HepG2 (cell line): ENCODE measurements around the gene ARHGEF40. TPM values are rescaled to one million over a fixed set of nuclear protein-coding genes. Genes with fewer than 3 reads are reported as not detected.

Experiments used
- ATF7-NPFF ChIP-seq: sonication (generic); formaldehyde crosslinking; IDR thresholded peaks from 2 replicates; pipeline ENCODE4 v1.8.1; 2023; ENCODE audit warnings: mild to moderate bottlenecking, low read depth, missing genetic modification reagents, moderate library complexity
- ESRRA ChIP-seq: sonication (generic); formaldehyde crosslinking; IDR thresholded peaks from 2 replicates; pipeline ENCODE4 v1.5.1; 2020; ENCODE audit warnings: mild to moderate bottlenecking, low read depth, missing genetic modification reagents
- FOXO1 ChIP-seq: sonication (generic); formaldehyde crosslinking; IDR thresholded peaks from 2 replicates; pipeline ENCODE4 v1.4.0; 2020; ENCODE audit warnings: missing genetic modification reagents
- HOXA3 ChIP-seq: sonication (generic); formaldehyde crosslinking; IDR thresholded peaks from 2 replicates; pipeline ENCODE4 v1.5.0; 2020; ENCODE audit warnings: missing genetic modification reagents
- KAT8 ChIP-seq: IDR thresholded peaks from 2 replicates; pipeline ENCODE4 v1.6.1; 2016; ENCODE audit warnings: missing genetic modification reagents, missing compliant biosample characterization
- KDM5A ChIP-seq: fragments of 200-600 bp; sonication (generic); IDR thresholded peaks from 2 replicates; pipeline ENCODE4 v1.7.0; 2018; ENCODE audit warnings: antibody characterized with exemption, mild to moderate bottlenecking, low read length, borderline replicate concordance
- POLR2AphosphoS5 ChIP-seq: IDR thresholded peaks from 2 replicates; pipeline ENCODE4 v1.6.1; 2012; ENCODE audit warnings: low read depth, low read length
- STAG1 ChIP-seq: sonication (generic); formaldehyde crosslinking; IDR thresholded peaks from 2 replicates; pipeline ENCODE4 v1.4.0; 2020; ENCODE audit warnings: missing genetic modification reagents
- TAF15 ChIP-seq: fragments of 200-400 bp; formaldehyde crosslinking; IDR thresholded peaks from one replicate; pipeline ENCODE4 v1.6.1; 2018; ENCODE audit warnings: mild to moderate bottlenecking, low read depth, low read length; ENCODE audit not compliant: poor library complexity, severe bottlenecking
- TMF1 ChIP-seq: sonication (generic); formaldehyde crosslinking; IDR thresholded peaks from 2 replicates; pipeline ENCODE4 v1.8.1; 2022; ENCODE audit warnings: low read depth, missing genetic modification reagents
- ZKSCAN1 ChIP-seq: fragments of 150-350 bp; IDR thresholded peaks from 2 replicates; pipeline ENCODE4 v1.6.1; 2014; ENCODE audit warnings: low read length
- ZNF30 ChIP-seq: sonication (generic); formaldehyde crosslinking; IDR thresholded peaks from 2 replicates; pipeline ENCODE4 v1.5.0; 2020; ENCODE audit warnings: mild to moderate bottlenecking, missing genetic modification reagents
- ZNF501 ChIP-seq: sonication (generic); formaldehyde crosslinking; IDR thresholded peaks from 2 replicates; pipeline ENCODE4 v1.5.1; 2020; ENCODE audit warnings: mild to moderate bottlenecking, moderate library complexity, missing genetic modification reagents
- ZNF788 ChIP-seq: sonication (generic); formaldehyde crosslinking; IDR thresholded peaks from 2 replicates; pipeline ENCODE4 v1.5.0; 2020; ENCODE audit warnings: mild to moderate bottlenecking, missing genetic modification reagents, borderline replicate concordance
- ZNF850 ChIP-seq: sonication (generic); formaldehyde crosslinking; conservative IDR thresholded peaks from 2 replicates; pipeline ENCODE4 v1.9.0; 2021; ENCODE audit warnings: mild to moderate bottlenecking, missing genetic modification reagents
- polyA plus RNA-seq, 8 experiments: library from polyadenylated mRNA; depleted of rRNA in 3 of 8; stranded (reverse) in 7 of 8; unstranded in 1 of 8; fragments of >200 nt; fragmentation: Illumina TruSeq in 4 of 8; extraction: Trizol in 4 of 8; gene quantifications; 2 replicates each; pipeline versions ENCODE4 v1.2.1 to v1.2.3, GENCODE V29; 2011 to 2016; ENCODE audit warnings: low read depth in 4 of 8, missing spikeins in 1 of 8, mixed read lengths in 1 of 8; ENCODE audit not compliant: insufficient read depth in 1 of 8
- total RNA-seq, 5 experiments: library from RNA; depleted of rRNA; stranded (reverse); fragments of >200 nt; fragmentation: Illumina TruSeq; extraction: Trizol; gene quantifications; 2 replicates each; pipeline ENCODE4 v1.2.3, GENCODE V29; 2016; ENCODE audit warnings: low read depth in 1 of 5
- TF ChIP-seq, protein P1 (sequence below): sonication (generic); formaldehyde crosslinking; IDR thresholded peaks from 2 replicates; pipeline ENCODE4 v1.5.0; 2020; ENCODE audit warnings: mild to moderate bottlenecking, missing genetic modification reagents, borderline replicate concordance
- TF ChIP-seq, protein P2 (sequence below): sonication (generic); formaldehyde crosslinking; IDR thresholded peaks from 2 replicates; pipeline ENCODE4 v1.5.1; 2020; ENCODE audit warnings: mild to moderate bottlenecking, missing genetic modification reagents
- TF ChIP-seq, protein P3 (sequence below): sonication (generic); formaldehyde crosslinking; IDR thresholded peaks from 2 replicates; pipeline ENCODE4 v1.8.0; 2022; ENCODE audit warnings: missing genetic modification reagents, low read depth, mild to moderate bottlenecking, borderline replicate concordance
- TF ChIP-seq, protein P4 (sequence below): sonication (generic); formaldehyde crosslinking; IDR thresholded peaks from 2 replicates; pipeline ENCODE4 v1.4.0; 2020; ENCODE audit warnings: missing genetic modification reagents

Gene ARHGEF40
- total and polyA plus RNA-seq, 2 of the 13 experiments (the other 11 are each of a cell fraction or from before 2014, with no cell fraction given): 28.1 to 78.1 TPM

DNA sequence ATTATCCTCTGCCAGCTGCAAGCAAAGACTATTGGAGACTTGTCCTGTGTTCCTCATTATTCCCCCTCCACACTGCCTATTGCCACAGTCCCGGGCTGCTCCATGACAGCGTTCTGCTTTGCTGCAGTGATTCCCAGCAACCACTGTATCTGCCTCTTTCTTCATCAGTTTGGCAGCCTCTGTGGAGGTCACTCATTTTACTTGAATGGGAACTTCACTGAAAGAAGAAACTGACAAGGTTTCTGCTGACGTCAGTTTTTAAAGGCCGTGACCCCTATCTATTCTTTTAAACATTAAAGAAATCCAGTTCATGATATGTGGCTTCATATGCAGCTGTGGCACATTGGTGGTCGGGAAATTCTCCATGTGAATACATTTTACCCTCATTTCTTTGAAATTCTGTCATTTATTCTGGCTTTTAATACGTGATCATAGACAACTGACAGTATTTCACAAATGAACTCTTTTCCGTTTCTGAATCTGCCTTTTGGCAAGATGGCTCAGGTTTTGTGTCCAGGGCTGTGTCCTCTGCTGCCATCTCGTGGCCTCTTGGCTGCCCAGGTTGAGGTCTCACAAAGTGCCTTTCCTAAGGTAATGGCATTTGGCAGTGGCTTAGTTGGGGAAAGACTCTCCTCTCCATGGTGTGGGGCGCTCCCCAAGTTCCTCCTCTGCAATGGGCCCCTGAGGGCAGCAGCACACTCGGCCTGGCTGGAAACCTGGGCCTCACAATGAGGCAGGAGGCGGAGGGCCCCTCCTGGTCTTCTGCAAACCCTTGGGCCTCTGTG is 36.6 kb downstream of the ARHGEF40 start (continued):
- TF ChIP-seq FOXO1 (peak; percentile 46; the same call in 1 of the 2 replicates), ZNF501 (CRISPR knock-in tag) (peak; percentile 91), ZNF30 (peak; percentile 40; the same call in 1 of the 2 replicates), ATF7-NPFF (0 out of 2 replicates have a peak, but pooled peaks have one; percentile 11), KAT8 (CRISPR knock-in tag) (peak; percentile 75; the same call in 1 of the 2 replicates), POLR2AphosphoS5 (peak; percentile 32; the same call in 1 of the 2 replicates), ZNF850 (0 out of 2 replicates have a peak, but pooled peaks have one; percentile 54), TMF1 (no peak), TAF15 (no peak), KDM5A (0 out of 2 replicates have a peak, but pooled peaks have one; percentile 23), ZKSCAN1 (no peak), HOXA3 (peak; percentile 52), STAG1 (CRISPR knock-in tag) (peak; percentile 91), ESRRA (CRISPR knock-in tag) (no peak; the same call in 1 of the 2 replicates), ZNF788 (CRISPR knock-in tag) (peak; percentile 52; the same call in 1 of the 2 replicates)
- TF ChIP-seq, protein P1, sequence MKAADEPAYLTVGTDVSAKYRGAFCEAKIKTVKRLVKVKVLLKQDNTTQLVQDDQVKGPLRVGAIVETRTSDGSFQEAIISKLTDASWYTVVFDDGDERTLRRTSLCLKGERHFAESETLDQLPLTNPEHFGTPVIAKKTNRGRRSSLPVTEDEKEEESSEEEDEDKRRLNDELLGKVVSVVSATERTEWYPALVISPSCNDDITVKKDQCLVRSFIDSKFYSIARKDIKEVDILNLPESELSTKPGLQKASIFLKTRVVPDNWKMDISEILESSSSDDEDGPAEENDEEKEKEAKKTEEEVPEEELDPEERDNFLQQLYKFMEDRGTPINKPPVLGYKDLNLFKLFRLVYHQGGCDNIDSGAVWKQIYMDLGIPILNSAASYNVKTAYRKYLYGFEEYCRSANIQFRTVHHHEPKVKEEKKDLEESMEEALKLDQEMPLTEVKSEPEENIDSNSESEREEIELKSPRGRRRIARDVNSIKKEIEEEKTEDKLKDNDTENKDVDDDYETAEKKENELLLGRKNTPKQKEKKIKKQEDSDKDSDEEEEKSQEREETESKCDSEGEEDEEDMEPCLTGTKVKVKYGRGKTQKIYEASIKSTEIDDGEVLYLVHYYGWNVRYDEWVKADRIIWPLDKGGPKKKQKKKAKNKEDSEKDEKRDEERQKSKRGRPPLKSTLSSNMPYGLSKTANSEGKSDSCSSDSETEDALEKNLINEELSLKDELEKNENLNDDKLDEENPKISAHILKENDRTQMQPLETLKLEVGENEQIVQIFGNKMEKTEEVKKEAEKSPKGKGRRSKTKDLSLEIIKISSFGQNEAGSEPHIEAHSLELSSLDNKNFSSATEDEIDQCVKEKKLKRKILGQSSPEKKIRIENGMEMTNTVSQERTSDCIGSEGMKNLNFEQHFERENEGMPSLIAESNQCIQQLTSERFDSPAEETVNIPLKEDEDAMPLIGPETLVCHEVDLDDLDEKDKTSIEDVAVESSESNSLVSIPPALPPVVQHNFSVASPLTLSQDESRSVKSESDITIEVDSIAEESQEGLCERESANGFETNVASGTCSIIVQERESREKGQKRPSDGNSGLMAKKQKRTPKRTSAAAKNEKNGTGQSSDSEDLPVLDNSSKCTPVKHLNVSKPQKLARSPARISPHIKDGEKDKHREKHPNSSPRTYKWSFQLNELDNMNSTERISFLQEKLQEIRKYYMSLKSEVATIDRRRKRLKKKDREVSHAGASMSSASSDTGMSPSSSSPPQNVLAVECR: peak; percentile 63
- TF ChIP-seq, protein P2, sequence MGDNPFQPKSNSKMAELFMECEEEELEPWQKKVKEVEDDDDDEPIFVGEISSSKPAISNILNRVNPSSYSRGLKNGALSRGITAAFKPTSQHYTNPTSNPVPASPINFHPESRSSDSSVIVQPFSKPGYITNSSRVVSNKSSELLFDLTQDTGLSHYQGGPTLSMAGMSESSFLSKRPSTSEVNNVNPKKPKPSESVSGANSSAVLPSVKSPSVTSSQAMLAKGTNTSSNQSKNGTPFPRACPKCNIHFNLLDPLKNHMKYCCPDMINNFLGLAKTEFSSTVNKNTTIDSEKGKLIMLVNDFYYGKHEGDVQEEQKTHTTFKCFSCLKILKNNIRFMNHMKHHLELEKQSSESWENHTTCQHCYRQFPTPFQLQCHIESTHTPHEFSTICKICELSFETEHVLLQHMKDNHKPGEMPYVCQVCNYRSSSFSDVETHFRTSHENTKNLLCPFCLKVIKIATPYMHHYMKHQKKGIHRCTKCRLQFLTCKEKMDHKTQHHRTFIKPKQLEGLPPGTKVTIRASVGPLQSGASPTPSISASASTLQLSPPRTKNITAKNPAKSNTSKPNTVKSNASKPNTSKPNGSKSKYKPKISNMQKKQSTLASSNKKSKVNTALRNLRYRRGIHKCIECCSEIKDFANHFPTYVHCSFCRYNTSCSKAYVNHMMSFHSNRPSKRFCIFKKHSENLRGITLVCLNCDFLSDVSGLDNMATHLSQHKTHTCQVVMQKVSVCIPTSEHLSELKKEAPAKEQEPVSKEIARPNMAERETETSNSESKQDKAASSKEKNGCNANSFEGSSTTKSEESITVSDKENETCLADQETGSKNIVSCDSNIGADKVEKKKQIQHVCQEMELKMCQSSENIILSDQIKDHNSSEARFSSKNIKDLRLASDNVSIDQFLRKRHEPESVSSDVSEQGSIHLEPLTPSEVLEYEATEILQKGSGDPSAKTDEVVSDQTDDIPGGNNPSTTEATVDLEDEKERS (CRISPR knock-in tag): peak; percentile 79; the same call in 1 of the 2 replicates
- TF ChIP-seq, protein P3, sequence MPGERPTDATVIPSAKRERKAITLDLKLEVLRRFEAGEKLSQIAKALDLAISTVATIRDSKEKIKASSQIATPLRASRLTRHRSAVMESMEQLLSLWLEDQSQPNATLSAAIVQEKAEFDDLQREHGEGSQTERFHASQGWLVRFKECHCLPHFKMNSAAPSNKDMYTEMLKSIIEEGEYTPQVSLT (CRISPR knock-in tag): no peak
- TF ChIP-seq, protein P4, sequence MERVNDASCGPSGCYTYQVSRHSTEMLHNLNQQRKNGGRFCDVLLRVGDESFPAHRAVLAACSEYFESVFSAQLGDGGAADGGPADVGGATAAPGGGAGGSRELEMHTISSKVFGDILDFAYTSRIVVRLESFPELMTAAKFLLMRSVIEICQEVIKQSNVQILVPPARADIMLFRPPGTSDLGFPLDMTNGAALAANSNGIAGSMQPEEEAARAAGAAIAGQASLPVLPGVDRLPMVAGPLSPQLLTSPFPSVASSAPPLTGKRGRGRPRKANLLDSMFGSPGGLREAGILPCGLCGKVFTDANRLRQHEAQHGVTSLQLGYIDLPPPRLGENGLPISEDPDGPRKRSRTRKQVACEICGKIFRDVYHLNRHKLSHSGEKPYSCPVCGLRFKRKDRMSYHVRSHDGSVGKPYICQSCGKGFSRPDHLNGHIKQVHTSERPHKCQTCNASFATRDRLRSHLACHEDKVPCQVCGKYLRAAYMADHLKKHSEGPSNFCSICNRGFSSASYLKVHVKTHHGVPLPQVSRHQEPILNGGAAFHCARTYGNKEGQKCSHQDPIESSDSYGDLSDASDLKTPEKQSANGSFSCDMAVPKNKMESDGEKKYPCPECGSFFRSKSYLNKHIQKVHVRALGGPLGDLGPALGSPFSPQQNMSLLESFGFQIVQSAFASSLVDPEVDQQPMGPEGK (CRISPR knock-in tag): peak; percentile 53
